Measurements from ENCODE around the gene PIK3R1.

- no peak for TF ChIP-seq CTCF (IDR thresholded peaks at IDR 0.05; ENCODE audit: low read depth, low read length)
- no peak for TF ChIP-seq EZH2phosphoT487 (IDR thresholded peaks at IDR 0.05; ENCODE audit: low read depth)
These were observed 81.3 kb downstream of the PIK3R1 start for GRCh38 chr5:68296895-68297294.
